Loucy (cell line): Measurements from ENCODE around the gene PI16.

Experiments used
- CTCF ChIP-seq: fragments of 200-600 bp; sonication (generic); conservative IDR thresholded peaks from 2 replicates; pipeline ENCODE4 v1.5.1; 2014; ENCODE audit warnings: mild to moderate bottlenecking, antibody characterized with exemption, low read length
- EZH2phosphoT487 ChIP-seq: fragments of 200-600 bp; IDR thresholded peaks from 2 replicates; pipeline ENCODE4 v1.6.1; 2018; ENCODE audit warnings: antibody characterized with exemption, mild to moderate bottlenecking, moderate library complexity, borderline replicate concordance

- no peak for TF ChIP-seq CTCF
- TF ChIP-seq EZH2phosphoT487, result no peak
Observed at GRCh38 chr6:37007340-37008043, 53.0 kb downstream of the PI16 start.
